Activated CD8-positive, alpha-beta memory T cell treated with anti-CD3 and anti-CD28 coated beads for 36 hours (primary cell): ENCODE measurements around the gene CLEC18C. TPM values are rescaled to one million over a fixed set of nuclear protein-coding genes. Genes with fewer than 3 reads are reported as not detected.
"Not testable (repeated sequence)": the region's sequence is repeated elsewhere in the genome, so short reads cannot be mapped to it uniquely, and the experiment has no call there.

Source experiments
- CTCF ChIA-PET: fragments of 350-600 bp; sonication (Branson Sonifier 250); formaldehyde crosslinking; loops from one replicate; lab custom pipeline; 2021; ENCODE audit warnings: antibody characterized with exemption; lab: Charles Lee
- POLR2A ChIA-PET: fragments of 350-600 bp; sonication (Branson Sonifier 250); formaldehyde crosslinking; loops from one replicate; lab custom pipeline; 2021; ENCODE audit warnings: antibody characterized with exemption; lab: Charles Lee
- total RNA-seq, 2 experiments: library from RNA; stranded (reverse); gene quantifications; one replicate each; pipeline ENCODE4 v1.2.3, GENCODE V29; 2021

The CLEC18C gene
- total RNA-seq, 2 experiments from 2014 or later = 0.23 TPM; not detected in 1

DNA sequence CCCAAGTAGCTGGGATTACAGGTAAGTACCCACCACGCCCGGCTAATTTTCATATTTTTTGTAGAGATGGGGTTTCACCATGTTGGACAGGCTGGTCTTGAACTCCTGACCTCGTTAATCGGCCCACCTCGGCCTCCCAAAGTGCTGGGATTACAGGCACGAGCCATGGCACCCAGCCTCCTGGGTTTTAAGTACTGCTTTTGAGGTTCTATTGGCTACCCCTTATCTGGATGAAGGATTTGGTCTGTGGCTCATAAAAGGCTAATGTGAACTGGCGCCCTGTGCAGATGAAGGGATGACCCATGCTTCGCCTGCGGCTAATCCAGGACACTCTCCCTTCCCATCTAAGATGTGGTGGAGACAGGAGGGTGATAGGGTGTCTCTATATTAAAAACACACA lies 25.6 kb downstream of the CLEC18C start:
- CTCF ChIA-PET, POLR2A ChIA-PET: not testable (repeated sequence)

DNA sequence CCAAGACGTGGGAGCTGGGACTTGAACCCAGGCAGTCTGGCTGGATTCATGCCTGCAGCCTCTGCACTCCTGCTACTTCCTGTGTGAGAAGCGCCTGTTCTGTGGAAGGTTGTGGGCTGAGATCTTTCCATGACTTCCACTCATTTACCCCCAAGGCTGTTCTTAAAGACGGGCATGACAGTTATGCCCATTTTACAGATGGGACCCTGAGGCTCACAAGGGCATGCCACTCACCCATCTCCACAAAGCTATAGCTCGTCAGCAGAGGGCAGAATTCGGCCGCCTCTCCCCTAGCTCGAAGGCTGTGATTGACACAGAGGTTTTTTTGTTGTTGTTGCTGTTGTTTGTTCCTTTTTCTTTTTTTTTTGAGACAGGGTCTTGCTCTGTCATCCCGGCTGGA lies 26.5 kb downstream of the CLEC18C start:
- POLR2A ChIA-PET, CTCF ChIA-PET: not testable (repeated sequence)

DNA sequence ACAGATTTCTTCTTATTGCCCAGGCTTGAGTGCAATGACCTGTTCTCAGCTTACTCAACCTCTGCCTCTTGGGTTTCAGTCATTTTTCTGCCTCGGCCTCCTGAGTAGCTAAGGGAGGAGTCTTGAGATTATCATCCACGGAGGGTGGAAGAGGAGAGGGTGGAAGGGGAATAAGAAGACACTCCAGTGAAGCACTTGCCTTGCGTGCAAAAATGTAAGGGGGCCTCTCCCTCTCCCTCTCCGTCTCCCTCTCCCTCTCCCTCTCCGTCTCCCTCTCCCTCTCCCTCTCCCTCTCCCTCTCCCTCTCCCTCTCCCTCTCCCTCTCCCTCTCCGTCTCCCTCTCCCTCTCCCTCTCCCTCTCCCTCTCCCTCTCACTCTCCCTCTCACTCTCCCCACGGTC lies 29.9 kb downstream of the CLEC18C start:
- POLR2A ChIA-PET, CTCF ChIA-PET: not testable (repeated sequence)

DNA sequence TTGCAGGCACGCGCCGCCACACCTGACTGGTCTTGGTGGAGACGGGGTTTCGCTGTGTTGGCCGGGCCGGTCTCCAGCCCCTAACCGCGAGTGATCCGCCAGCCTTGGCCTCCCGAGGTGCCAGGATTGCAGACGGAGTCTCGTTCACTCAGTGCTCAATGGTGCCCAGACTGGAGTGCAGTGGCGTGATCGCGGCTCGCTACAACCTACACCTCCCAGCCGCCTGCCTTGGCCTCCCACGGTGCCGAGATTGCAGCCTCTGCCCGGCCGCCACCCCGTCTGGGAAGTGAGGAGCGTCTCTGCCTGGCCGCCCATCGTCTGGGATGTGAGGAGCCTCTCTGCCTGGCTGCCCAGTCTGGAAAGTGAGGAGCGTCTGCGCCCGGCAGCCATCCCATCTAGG lies 30.4 kb downstream of the CLEC18C start:
- CTCF ChIA-PET, POLR2A ChIA-PET: not testable (repeated sequence)

DNA sequence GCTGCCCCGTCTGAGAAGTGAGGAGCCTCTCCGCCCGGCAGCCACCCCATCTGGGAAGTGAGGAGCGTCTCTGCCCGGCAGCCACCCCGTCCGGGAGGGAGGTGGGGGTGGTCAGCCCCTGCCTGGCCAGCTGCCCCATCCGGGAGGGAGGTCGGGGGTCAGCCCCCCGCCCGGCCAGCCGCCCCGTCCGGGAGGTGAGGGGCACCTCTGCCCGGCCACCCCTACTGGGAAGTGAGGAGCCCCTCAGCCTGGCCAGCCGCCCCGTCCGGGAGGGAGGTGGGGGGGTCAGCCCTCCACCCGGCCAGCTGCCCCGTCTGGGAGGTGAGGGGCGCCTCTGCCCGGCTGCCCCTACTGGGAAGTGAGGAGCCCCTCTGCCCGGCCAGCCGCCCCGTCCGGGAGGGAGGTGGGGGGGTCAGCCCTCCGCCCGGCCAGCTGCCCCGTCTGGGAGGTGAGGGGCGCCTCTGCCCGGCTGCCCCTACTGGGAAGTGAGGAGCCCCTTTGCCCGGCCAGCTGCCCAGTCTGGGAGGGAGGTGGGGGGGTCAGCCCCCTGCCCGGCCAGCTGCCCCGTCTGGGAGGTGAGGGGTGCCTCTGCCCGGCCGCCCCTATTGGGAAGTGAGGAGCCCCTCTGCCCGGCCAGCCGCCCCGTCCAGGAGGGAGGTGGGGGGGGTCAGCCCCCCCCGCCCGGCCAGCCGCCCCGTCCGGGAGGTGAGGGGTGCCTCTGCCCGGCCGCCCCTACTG lies 31.2 kb downstream of the CLEC18C start:
- POLR2A ChIA-PET, CTCF ChIA-PET: not testable (repeated sequence)

DNA sequence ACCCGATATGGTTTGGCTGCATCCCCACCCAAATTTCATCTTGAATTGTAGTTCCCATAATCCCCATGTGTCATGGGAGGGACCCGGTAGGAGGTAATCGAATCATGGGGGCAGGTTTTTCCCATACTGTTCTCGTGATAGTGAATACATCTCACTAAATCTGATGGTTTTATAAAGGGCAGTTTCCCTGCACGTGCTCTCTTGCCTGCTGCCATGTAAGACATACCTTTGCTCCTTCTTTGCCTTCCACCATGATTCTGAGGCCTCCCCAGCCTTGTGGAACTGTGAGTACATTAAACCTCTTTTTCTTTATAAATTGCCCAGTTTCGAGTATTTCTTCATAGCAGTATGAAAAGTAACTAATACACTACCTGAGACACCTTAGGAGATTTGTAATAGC lies 32.8 kb downstream of the CLEC18C start:
- POLR2A ChIA-PET, CTCF ChIA-PET: not testable (repeated sequence)

DNA sequence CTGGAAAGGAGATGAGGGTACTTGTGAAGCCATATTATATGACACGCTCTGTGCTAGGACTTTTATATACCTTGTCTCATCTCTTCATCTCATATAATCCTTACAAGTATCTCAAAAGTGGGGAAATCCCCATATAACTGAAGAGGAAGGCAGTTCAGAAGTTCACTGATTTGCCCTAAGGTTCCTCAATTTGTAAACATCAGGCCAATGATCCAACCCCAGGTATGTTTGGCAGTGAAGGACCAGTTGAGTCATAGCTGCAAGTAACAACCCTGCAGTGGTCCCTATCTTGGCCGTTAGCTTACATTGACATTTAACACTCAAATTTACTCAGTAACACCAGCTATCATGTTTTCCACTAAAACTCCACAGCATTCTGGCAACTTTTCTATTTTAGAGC lies 45.0 kb downstream of the CLEC18C start:
- POLR2A ChIA-PET, CTCF ChIA-PET: not testable (repeated sequence)

DNA sequence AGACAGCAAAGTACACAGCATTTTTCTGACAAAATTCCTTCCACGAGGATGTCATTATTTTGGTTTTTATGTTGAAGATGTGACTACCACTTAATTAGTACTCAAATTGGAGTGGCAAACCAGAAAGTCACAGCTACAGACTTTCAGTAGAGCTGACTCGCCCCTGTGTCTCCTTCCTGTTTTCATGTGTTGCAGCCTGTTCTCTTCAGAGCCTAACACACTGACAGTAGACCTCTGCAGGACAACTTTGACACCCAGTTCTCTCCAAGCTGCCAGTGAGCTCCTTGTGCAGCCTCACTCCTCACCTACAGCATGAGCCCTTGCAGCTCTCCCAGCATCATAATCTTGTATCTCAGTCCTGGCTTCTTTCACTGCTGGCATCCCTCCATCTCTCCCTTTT lies 49.0 kb downstream of the CLEC18C start:
- POLR2A ChIA-PET = interaction anchor here (0.5 kb wide), 1 partner anchor 17 kb away, joined by 5 read pairs; no protein-coding TSS in a partner anchor
- CTCF ChIA-PET = not testable (repeated sequence)

DNA sequence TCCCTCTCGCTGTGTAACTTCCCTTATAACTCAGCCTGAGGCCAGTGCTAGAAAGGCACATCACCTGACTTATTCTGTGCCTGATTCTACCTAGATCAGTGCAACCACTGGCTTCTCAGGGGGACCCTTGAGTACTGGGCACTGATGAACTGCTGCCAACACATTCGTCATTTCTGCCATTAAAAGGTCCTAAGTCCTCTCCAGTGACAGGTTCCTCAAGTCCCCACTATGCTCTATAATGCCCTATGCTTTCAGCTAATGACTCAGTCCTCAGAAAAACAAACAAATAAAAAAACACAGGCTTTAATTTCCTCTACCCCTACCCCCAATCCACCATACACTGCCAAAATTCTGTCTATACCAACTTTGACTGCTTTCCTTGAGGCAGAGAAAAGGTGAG lies 49.6 kb downstream of the CLEC18C start:
- CTCF ChIA-PET, POLR2A ChIA-PET: not testable (repeated sequence)

DNA sequence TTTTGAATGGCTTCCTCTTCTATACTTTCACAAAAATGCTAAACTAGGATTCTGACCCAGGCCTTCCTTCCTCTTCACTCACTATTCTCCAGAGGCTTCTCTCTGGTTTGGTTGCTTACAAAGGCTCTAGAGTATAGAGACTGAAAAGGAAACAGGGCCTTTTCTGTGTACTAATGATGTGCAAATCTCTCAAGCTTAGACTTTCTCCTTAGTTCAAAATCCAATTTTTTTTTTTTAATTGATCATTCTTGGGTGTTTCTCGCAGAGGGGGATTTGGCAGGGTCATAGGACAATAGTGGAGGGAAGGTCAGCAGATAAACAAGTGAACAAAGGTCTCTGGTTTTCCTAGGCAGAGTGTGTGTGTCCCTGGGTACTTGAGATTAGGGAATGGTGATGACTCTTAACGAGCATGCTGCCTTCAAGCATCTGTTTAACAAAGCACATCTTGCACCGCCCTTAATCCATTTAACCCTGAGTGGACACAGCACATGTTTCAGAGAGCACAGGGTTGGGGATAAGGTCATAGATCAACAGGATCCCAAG lies 50.5 kb downstream of the CLEC18C start:
- POLR2A ChIA-PET, CTCF ChIA-PET: not testable (repeated sequence)

DNA sequence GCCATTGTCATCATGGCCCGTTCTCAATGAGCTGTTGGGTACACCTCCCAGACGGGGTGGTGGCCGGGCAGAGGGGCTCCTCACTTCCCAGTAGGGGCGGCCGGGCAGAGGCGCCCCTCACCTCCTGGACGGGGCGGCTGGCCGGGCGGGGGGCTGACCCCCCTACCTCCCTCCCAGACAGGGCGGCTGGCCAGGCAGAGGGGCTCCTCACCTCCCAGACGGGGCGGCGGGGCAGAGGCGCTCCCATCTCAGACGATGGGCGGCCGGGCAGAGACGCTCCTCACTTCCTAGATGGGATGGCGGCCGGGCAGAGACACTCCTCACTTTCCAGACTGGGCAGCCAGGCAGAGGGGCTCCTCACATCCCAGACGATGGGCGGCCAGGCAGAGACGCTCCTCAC lies 51.1 kb downstream of the CLEC18C start:
- POLR2A ChIA-PET, CTCF ChIA-PET: not testable (repeated sequence)

DNA sequence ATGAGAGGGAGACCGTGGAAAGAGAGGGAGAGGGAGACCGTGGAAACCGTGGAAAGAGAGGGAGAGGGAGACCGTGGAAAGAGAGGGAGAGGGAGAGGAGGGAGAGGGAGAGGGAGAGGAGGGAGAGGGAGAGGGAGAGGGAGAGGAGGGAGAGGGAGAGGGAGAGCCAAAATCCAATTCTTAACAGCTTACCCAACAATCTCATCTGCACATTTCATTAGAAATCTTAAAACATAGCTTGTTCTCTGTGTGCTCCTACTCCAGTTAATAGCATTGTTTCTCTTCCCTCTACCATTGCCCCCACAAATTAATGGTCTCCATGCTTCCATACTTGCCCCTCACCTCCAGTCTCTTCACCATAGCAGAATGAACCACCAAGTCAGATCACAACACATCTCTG lies 51.8 kb downstream of the CLEC18C start:
- CTCF ChIA-PET, POLR2A ChIA-PET: not testable (repeated sequence)

DNA sequence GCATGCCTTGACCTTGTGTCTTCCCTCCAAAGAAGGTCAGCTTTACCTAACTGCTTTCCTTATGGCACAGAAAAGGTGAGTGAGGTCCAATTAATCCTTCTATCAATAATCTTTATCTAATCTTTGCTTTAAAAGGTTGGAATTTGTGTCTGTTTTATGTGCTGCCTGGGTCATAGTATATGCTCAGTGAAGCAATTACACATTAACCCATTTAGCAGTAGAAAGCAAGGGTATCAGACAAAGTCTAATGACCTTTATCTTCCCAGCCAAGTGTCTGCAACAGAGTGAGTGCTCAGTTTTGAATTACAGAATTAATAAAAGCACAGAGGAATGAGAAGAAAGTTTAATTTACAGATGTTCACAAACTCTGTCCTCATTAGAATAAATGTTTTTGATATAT lies 52.4 kb downstream of the CLEC18C start:
- CTCF ChIA-PET = not testable (repeated sequence)

DNA sequence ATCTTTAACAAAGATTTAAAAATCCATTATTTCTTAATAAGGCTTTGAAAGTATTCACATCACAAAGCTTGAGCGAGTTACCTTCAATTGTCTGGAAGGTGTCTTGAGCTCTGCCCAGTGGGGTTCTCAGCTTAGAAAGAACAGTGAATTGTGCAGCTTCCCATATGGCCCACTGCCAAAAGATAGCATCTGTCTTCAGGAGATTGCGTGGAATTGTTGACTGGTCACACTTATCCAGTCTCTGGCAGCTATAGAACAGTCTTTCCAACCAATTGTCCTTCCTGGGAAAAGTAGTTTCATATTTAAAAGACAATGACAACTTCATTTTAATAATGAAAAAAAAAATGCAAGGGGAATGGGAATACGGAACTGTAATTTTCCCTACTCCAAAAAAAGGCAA lies 58.2 kb downstream of the CLEC18C start:
- CTCF ChIA-PET, POLR2A ChIA-PET: not testable (repeated sequence)

More for the DNA sequence above, 52.4 kb downstream of the CLEC18C start:
- POLR2A ChIA-PET = not testable (repeated sequence)

Other genes with a start within 250 kb of the CLEC18C start
- under 1 TPM in 1 of 2 experiments, not detected in 1; 0.19 TPM for gene CLEC18A, start 222.5 kb upstream of the CLEC18C start, total RNA-seq
- gene PDPR, start 59.5 kb upstream of the CLEC18C start, total RNA-seq = 10 to 100 TPM; 21.8 to 23.3 TPM
- 10 to 100 TPM; 38.7 to 39.4 TPM for gene EXOSC6, start 78.2 kb downstream of the CLEC18C start, total RNA-seq
- 100 to 1,000 TPM; 162 to 164 TPM for gene AARS1, start 115.7 kb downstream of the CLEC18C start, total RNA-seq
- gene DDX19B, start 125.4 kb downstream of the CLEC18C start, total RNA-seq = 10 to 100 TPM; 36.2 to 38.1 TPM
- gene DDX19A, start 173.1 kb downstream of the CLEC18C start, total RNA-seq = 10 to 100 TPM; 67.3 to 67.5 TPM